Activated T-helper 1 cell treated with anti-CD3 and anti-CD28 coated beads, Interleukin-12 subunit alpha, Interleukin-12 subunit beta, Interleukin-2, Interleukin-4 antibody, amounts not matched to agents 30 ng/mL and 10 ng/mL and 1 ng/mL, durations not matched to agents 14 hours and 24 hours and 36 hours (primary cell): Measurements from ENCODE around the gene TNFSF13. TPM values are rescaled to one million over a fixed set of nuclear protein-coding genes. Genes with fewer than 3 reads are reported as not detected.

Experiments used
- DNase-seq: peaks from one replicate; pipeline ENCODE4 v3.0.0; 2021; ENCODE audit warnings: low spot score
- H3K27ac Mint-ChIP-seq: one replicate; pipeline ENCODE4 v1.8.0; 2021; ENCODE audit warnings: mild to moderate bottlenecking, mixed read lengths
- H3K27me3 Mint-ChIP-seq: one replicate; pipeline ENCODE4 v1.8.0; 2022; ENCODE audit warnings: mild to moderate bottlenecking, moderate library complexity, mixed read lengths; ENCODE audit not compliant: insufficient read depth
- H3K36me3 Mint-ChIP-seq: one replicate; pipeline ENCODE4 v1.8.0; 2021; ENCODE audit warnings: low read depth, mixed read lengths
- H3K4me1 Mint-ChIP-seq: one replicate; pipeline ENCODE4 v1.8.0; 2021; ENCODE audit warnings: low read depth, mixed read lengths
- H3K4me3 Mint-ChIP-seq: one replicate; pipeline ENCODE4 v1.8.0; 2021; ENCODE audit warnings: mild to moderate bottlenecking, moderate library complexity, mixed read lengths
- H3K9me3 Mint-ChIP-seq: one replicate; pipeline ENCODE4 v1.8.0; 2021; ENCODE audit warnings: mixed read lengths
- intact Hi-C: fragments of 100-400 bp; cut with micrococcal nuclease; formaldehyde crosslinking; loops from one replicate; pipeline ENCODE4 v1.15.1; 2024
- total RNA-seq: library from RNA; stranded (reverse); gene quantifications from 2 replicates; pipeline ENCODE4 v1.2.3, GENCODE V29; 2022

TNFSF13 gene
- total RNA-seq, 1 donor from 2014 or later = 3.3 TPM

DNA sequence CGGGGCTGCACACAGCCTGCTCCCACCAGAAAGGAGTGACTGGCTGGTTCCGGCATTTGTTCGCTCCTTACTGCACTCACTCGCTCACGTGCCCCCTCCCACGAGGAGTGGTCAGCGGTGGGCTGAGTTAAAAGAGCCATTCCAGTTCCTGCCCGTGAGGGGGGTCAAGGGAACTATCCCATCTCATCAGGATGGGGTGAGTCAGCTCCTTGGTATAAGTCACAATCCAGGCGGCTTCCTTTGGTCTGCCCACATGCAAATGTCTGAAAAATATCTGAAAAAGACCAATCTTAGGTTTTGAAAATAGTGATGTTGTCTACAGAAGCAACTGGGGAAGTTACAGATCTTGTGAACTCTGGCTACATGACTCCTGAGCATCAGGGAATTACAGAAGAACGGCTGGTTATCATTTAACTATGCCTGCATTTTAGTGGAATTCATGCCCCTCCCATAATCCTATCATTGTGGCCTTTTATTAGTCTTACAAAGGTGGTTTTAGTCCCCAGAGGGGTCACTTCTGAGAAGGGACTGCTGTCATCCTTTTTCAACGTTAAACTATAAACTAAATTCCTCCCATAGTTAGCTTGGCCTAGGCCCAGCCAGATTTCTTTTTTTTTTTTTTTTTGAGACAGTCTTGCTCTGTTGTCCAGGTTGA is 19.5 kb upstream of the TNFSF13 start:
- Mint-ChIP-seq H3K27ac (no peak overlapping the region), H3K27me3 (peaks cover 14% of the 10 kb centered on the region), H3K4me3 (no peak overlapping the region), H3K9me3 (peaks cover 13% of the 10 kb centered on the region), H3K4me1 (no peaks in the 10 kb centered on the region), H3K36me3 (no peaks in the 10 kb centered on the region)
- no peak for DNase-seq
- intact Hi-C loops = no loop called here

DNA sequence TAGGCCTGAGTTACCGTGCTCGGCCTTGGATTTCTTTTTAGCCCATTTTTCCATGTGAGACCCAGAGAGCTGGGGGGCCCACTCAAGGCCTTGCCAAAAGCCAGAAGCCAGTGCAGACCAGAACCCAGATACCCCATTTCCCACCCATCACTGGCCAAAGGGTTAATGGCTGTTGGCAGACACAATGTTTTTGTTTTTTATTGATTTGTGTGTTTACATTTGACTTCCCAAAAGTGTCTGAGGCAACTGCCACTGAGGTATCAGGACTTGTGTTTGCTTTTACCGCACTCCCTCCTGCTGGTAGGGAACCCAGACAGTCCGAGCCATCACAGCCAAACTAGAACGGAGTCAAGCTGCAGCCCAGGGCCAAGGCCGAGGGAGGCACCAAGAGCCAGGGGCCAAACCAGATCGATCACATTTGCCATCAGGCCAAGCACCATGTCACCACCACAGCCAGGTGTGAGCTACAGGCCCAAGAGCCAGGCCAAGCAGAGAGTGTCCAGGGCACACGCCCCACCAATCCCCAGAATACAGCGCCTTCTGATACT is 17.4 kb upstream of the TNFSF13 start:
- DNase-seq = no peak
- Mint-ChIP-seq H3K27ac (peak overlapping the region; percentile 23), H3K36me3 (no peaks in the 10 kb centered on the region), H3K27me3 (peaks cover 11% of the 10 kb centered on the region), H3K4me3 (no peak overlapping the region), H3K4me1 (no peaks in the 10 kb centered on the region), H3K9me3 (peaks cover 13% of the 10 kb centered on the region)
- intact Hi-C loops = no loop called here

DNA sequence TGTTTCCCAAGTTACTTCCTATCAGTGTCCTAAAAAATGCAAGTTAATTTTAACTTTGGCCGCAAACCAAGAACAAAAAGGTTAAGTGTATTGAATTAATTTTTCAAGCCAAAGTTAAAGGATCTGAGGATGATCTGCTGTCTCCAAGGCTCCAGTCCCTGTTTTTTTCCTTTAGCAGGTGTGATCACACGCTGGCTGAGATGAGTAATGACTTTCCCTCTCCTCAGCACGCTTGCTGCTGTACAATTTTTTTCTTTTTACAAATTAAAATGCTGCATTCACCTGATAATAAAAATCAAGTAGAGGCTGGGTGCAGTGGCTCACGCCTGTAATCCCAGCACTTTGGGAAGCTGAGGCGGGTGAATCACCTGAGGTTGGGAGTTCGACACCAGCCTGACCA is 13.6 kb upstream of the TNFSF13 start:
- DNase-seq = no peak
- H3K4me1 Mint-ChIP-seq = peaks cover 13% of the 10 kb centered on the region
- no peak overlapping the region for H3K27ac Mint-ChIP-seq
- H3K4me3 Mint-ChIP-seq = no peak overlapping the region
- H3K27me3 Mint-ChIP-seq = peaks cover 11% of the 10 kb centered on the region
- no peaks in the 10 kb centered on the region for H3K36me3 Mint-ChIP-seq
- H3K9me3 Mint-ChIP-seq = no peaks in the 10 kb centered on the region
- intact Hi-C loops = no loop called here

DNA sequence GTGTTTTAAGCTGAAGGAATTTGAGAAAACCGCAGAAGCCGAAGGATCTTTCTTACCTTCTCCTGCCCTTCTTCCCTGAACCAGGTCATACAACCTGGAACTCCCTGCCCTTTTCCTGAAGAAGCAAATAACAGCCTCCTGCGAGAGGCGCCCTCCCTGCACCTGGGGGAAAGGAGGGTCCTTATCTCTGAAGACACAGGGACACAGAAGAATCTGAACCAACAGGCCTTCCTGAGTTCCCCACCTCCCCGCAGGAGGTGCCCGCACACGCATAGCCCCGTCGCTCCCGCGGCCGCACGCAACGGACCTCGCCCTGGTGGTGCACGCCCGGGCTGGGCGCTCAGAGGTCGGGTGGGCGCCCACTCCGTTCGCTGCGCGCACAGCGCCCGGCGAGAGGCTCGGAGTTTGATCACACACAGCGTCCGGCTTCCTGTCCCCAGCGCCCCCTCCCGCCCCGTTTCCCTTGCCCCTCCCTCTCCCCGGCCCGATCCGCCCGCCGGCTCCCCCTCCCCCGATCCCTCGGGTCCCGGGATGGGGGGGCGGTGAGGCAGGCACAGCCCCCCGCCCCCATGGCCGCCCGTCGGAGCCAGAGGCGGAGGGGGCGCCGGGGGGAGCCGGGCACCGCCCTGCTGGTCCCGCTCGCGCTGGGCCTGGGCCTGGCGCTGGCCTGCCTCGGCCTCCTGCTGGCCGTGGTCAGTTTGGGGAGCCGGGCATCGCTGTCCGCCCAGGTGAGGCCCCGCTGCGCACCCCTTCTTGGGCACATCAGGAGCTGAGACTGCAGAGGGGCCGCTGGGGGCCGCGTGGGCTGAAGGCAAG is 9.8 kb upstream of the TNFSF13 start, which contains the start of gene TNFSF12:
Gene TNFSF12, plus strand, starts transcription at position 474 of the 816 bp plus-strand sequence. Its CDS starts 96 bp downstream, at position 570.
- DNase-seq = peak; percentile 63
- Mint-ChIP-seq H3K27me3 (no peaks in the 10 kb centered on the region), H3K36me3 (peaks cover 11% of the 10 kb centered on the region), H3K9me3 (no peaks in the 10 kb centered on the region), H3K4me3 (peak within 1 kb of the TSS; percentile 87), H3K4me1 (peaks cover 50% of the 10 kb centered on the region), H3K27ac (peak within 1 kb of the TSS; percentile 83)
- intact Hi-C loops = loop anchor here (1.0 kb wide), 1 partner anchor 13 kb away; the partner anchor contains the start of gene SENP3

DNA sequence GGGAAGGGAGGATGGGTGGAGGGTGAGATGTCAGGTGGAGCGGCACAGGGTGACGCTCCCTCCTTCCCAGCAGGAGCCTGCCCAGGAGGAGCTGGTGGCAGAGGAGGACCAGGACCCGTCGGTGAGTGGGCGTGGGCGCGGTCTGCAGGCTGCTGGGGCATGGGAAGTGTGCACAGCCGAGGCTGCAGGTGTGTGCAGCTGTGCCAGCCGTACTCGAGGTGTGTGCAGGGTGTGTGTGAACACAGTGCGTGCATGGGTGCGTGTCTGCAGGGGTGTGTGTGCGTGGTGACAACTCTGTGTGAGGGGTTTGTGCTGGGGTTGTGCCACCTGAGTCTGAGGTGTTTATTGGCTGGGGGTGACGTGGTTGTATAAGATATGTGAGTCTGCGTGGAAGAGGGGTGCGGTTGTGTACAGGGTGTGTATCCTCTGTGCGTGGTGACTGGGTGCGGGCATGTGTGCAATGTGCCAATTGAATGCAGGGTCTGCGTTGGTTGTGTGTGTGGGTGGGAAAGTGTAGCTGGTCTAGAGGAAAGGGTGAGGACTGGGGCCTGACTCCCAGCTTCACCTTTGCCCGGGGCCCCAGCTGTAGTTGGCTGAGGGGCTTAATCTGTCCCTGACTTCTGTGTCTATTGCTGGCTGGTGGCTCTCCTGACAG is 9.0 kb upstream of the TNFSF13 start:
- Mint-ChIP-seq H3K9me3 (no peaks in the 10 kb centered on the region), H3K4me1 (peaks cover 54% of the 10 kb centered on the region), H3K36me3 (peaks cover 13% of the 10 kb centered on the region), H3K27ac (peak overlapping the region; percentile 83), H3K4me3 (peak overlapping the region; percentile 87), H3K27me3 (no peaks in the 10 kb centered on the region)
- no peak for DNase-seq
- intact Hi-C loops = loop anchor here (1.0 kb wide), 1 partner anchor 12 kb away; the partner anchor contains the start of gene SENP3

DNA sequence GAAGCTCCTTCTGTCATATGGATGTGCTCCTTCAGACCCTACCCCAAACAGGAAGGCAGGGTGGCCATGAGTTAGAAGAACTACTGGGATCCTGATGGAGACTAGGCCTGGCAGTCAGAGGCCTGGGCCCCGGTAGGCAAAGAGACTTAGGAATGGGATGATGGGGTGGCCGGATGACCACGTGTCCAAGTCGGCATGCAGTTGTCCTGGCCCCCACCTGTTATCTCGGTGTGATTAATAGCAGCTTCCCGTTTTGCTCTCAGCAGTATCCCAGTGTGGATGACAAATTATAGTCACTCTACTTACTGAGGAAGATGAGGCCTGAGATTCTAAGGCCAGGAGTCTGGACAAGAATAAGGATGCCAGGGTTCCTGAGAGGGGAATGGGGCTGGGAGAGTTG is 8.2 kb upstream of the TNFSF13 start:
- peaks cover 60% of the 10 kb centered on the region for H3K4me1 Mint-ChIP-seq
- H3K36me3 Mint-ChIP-seq = peaks cover 17% of the 10 kb centered on the region
- no peak overlapping the region for H3K27ac Mint-ChIP-seq
- peak overlapping the region; percentile 87 for H3K4me3 Mint-ChIP-seq
- intact Hi-C loops = no loop called here
- no peaks in the 10 kb centered on the region for H3K27me3 Mint-ChIP-seq
- DNase-seq = no peak
- no peaks in the 10 kb centered on the region for H3K9me3 Mint-ChIP-seq

DNA sequence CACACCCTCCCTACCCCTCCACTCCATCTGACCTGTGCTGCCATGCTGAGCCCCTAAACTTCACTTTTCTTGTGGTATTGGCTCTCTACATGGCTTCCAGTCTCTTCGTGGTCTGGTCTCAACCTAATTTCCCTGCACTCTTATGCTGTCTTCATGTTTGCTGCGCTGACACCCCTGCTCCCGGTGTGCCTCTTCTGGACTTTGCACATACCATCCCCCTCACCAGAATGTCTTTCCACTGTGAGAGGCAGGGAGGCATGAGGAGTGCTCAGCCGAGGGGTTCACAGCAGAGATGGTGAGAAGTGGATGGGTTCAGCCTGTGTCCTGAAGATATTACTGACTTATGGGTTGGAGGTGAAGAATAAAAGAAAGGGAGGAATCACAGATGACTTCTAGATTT is 7.2 kb upstream of the TNFSF13 start:
- peak overlapping the region; percentile 84 for H3K27ac Mint-ChIP-seq

DNA sequence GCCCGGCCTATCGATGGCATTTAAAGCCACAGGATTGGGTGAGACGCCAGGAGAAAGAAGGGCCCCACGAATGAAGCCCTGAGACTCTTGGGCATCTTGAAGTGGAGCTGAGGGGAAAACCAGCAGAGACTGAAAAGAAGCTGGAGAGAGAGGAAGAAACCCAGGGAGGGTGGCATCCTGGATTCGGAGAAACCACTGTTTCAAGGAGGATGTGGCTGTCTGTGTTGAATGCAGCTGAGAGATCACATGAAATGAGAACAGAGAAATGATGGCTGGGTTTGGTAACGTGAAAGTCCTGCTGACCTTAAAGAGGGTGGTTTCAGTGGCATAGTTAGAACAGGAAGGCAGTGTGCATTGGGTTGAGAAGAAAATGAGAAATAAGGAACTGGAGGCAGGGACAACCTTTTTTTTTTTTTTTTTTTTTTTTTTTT is 5.9 kb upstream of the TNFSF13 start:
- H3K27me3 Mint-ChIP-seq = no peaks in the 10 kb centered on the region
- intact Hi-C loops = loop anchor here (2.0 kb wide), 1 partner anchor 68 kb away; the partner anchor contains the start of gene POLR2A
- H3K4me1 Mint-ChIP-seq = peaks cover 72% of the 10 kb centered on the region
- H3K27ac Mint-ChIP-seq = peak overlapping the region; percentile 90
- peak; percentile 56 for DNase-seq
- H3K9me3 Mint-ChIP-seq = no peaks in the 10 kb centered on the region
- H3K36me3 Mint-ChIP-seq = peaks cover 24% of the 10 kb centered on the region
- peak overlapping the region; percentile 61 for H3K4me3 Mint-ChIP-seq

More for the DNA sequence above, 7.2 kb upstream of the TNFSF13 start:
- peaks cover 21% of the 10 kb centered on the region for H3K36me3 Mint-ChIP-seq
- H3K4me3 Mint-ChIP-seq = peak overlapping the region; percentile 53
- H3K4me1 Mint-ChIP-seq = peaks cover 67% of the 10 kb centered on the region
- no peak for DNase-seq
- no peaks in the 10 kb centered on the region for H3K27me3 Mint-ChIP-seq
- intact Hi-C loops = no loop called here
- no peaks in the 10 kb centered on the region for H3K9me3 Mint-ChIP-seq

DNA sequence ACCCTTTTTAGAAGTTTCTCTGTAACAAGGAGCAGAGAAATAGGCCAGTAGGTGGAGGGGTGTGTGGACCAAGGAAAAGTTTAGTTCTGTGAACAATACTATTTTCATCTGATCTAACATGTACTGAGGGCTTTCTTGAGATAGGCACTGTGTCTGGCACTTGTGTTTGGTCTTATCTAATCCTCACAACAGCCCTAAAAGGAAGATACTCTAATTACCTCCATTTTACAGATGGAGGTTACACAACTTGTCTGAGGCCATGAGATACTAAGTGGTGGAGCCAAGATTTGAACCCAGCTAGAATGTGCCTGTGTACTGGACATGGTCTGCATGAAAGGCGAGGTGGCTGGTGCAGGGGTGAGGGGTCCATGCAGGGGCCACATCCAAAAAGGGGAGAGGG is 5.2 kb upstream of the TNFSF13 start:
- H3K27ac Mint-ChIP-seq = peak overlapping the region; percentile 90
- intact Hi-C loops = loop anchor here (2.0 kb wide), 1 partner anchor 69 kb away; the partner anchor contains the start of gene POLR2A
- H3K36me3 Mint-ChIP-seq = peaks cover 26% of the 10 kb centered on the region
- H3K9me3 Mint-ChIP-seq = no peaks in the 10 kb centered on the region
- no peak for DNase-seq
- H3K4me3 Mint-ChIP-seq = peak overlapping the region; percentile 34
- H3K27me3 Mint-ChIP-seq = no peaks in the 10 kb centered on the region
- H3K4me1 Mint-ChIP-seq = peaks cover 76% of the 10 kb centered on the region

DNA sequence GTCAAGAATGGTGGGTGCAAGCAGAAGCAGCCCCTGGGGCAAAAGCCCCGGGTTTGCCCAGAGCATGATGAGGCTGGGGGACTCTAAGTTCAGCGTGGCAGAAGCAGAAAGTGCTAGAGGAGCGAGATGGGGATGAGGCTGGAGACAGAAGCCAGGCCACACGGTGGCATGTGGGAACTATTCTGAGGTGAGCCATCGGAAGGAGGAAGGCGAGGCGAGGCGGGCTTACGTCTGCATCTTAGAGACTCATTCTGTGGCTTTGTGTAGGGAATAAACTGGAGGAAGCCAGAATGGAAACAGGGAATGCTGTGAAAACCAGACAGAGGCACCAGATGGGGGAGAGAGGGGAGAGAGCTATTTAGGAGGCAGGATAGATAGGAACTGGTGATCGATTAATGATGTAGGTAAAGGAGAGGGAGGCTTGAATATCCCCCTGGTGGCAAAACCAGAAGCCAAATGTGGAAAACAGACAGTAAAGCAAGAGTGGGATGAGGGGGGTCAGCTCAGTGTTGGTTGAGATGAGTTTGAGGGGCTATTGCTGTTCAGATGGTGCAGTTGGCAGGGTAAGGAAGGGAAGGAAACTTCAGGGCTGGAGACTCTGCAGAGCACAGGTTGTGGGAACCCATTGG is 3.1 kb upstream of the TNFSF13 start:
- no peaks in the 10 kb centered on the region for H3K27me3 Mint-ChIP-seq
- H3K4me3 Mint-ChIP-seq = no peak overlapping the region
- peaks cover 80% of the 10 kb centered on the region for H3K4me1 Mint-ChIP-seq

DNA sequence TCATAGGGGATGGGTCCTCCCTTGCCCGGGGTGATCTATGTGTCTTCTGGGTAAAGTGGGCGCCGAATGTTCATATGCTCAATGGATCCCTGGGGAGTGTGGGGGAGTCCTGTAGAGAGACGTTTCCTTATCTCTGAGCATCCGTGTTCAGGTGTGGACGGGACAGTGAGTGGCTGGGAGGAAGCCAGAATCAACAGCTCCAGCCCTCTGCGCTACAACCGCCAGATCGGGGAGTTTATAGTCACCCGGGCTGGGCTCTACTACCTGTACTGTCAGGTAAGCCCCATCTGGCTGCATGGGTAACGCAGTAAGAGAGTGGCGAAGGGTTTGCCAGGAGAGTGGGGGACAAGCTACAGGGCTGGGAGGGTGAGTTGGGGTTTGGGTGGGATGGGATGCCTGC is 1.9 kb upstream of the TNFSF13 start:
- Mint-ChIP-seq H3K27me3 (no peaks in the 10 kb centered on the region), H3K4me3 (no peak overlapping the region), H3K9me3 (no peaks in the 10 kb centered on the region), H3K27ac (peak overlapping the region; percentile 70), H3K36me3 (peaks cover 25% of the 10 kb centered on the region), H3K4me1 (peaks cover 77% of the 10 kb centered on the region)
- intact Hi-C loops = no loop called here
- DNase-seq = no peak

More for the DNA sequence above, 3.1 kb upstream of the TNFSF13 start:
- DNase-seq = no peak
- intact Hi-C loops = no loop called here
- Mint-ChIP-seq H3K36me3 (peaks cover 26% of the 10 kb centered on the region), H3K27ac (peak overlapping the region; percentile 4), H3K9me3 (no peaks in the 10 kb centered on the region)

DNA sequence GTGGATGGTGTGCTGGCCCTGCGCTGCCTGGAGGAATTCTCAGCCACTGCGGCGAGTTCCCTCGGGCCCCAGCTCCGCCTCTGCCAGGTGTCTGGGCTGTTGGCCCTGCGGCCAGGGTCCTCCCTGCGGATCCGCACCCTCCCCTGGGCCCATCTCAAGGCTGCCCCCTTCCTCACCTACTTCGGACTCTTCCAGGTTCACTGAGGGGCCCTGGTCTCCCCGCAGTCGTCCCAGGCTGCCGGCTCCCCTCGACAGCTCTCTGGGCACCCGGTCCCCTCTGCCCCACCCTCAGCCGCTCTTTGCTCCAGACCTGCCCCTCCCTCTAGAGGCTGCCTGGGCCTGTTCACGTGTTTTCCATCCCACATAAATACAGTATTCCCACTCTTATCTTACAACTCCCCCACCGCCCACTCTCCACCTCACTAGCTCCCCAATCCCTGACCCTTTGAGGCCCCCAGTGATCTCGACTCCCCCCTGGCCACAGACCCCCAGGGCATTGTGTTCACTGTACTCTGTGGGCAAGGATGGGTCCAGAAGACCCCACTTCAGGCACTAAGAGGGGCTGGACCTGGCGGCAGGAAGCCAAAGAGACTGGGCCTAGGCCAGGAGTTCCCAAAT is 1.3 kb upstream of the TNFSF13 start:
- Mint-ChIP-seq H3K9me3 (no peaks in the 10 kb centered on the region), H3K4me1 (peaks cover 71% of the 10 kb centered on the region), H3K27me3 (no peaks in the 10 kb centered on the region), H3K27ac (no peak overlapping the region), H3K36me3 (peaks cover 23% of the 10 kb centered on the region), H3K4me3 (no peak overlapping the region)
- DNase-seq = no peak
- intact Hi-C loops = no loop called here
